HG02623 (cell line): ENCODE results near the gene MEI4.
"Not testable (repeated sequence)": the region's sequence is repeated elsewhere in the genome, so short reads cannot be mapped to it uniquely, and the experiment has no call there.

Experiments used
- ATAC-seq: cut with Tn5 transposase; IDR thresholded peaks from one replicate; pipeline ENCODE4 v1.9.1; 2021; ENCODE audit warnings: moderate library complexity; ENCODE audit not compliant: unreplicated experiment

Gene MEI4

DNA sequence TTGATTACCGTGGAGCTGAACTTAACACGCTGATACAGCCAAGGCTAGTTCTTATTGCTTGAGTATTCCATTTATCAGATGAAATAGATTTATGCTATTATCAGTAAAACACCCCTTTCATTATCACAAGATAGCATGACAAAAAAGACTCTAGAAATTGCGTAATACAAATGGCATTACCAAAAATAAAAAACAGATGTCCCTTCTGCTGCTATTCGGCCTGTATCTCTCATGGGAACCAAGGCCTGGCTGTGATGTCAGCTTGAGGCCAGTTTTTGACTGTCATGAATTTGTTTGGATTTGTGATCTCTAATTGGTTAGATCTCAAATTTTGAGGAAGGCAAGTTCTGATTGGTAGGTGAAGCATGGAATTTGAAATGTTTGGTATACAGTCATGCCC lies 25.2 kb downstream of the MEI4 start:
- ATAC-seq: no peak

DNA sequence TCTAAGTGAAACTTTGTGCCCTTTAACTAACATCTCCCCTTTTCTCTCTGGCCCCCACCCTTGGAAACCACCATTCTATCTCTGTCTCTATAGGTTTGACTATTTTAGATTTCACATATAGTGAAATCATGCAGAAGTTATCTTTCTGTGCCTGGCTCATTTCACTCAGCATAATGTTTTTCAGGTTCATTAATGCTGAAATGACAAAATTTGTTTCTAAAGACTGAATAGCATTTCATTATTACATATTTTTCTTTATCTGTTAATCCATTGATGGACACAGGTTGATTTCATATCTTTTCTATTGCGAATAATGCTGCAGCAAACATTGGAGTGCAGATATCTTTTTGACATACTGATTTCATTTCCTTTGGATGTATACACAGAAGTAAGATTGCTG lies 30.7 kb downstream of the MEI4 start:
- ATAC-seq: no peak

DNA sequence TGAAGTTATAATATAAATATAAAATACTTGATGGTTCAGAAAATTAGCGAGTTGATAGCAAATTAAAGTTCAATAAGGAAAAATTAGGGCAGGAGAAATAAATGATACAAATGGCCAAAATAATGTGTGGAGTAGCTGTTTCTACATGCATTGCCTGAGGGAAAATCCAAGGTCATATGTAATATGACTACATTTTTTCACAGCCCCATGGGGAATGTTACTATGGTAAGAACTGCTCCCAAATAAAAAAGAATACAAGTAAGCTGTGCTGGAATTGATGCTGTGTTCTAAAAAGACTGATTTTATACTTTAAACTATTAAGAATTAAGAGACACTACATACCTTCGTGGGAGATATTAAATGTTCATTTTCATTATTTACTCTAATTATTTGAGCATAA lies 34.1 kb downstream of the MEI4 start:
- ATAC-seq: no peak

DNA sequence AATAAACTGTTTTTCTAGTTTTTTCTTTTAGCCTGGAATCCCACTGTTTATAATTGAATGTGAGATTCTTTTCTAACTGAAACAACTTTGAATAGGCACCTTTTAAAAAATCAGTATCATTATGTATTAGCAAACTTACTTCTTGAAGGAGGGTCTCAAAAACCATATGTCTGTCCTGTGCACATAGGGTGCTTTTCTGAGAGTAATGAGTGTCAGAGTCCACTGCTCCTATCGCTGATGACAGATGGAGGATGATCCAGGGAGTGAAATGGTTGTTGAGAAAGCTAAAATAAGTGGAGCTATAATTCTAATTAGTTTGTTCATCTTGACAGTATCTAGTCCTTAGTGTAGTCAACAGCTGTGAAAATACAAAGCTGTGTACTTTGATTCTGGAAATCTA lies 35.8 kb downstream of the MEI4 start:
- ATAC-seq: no peak

DNA sequence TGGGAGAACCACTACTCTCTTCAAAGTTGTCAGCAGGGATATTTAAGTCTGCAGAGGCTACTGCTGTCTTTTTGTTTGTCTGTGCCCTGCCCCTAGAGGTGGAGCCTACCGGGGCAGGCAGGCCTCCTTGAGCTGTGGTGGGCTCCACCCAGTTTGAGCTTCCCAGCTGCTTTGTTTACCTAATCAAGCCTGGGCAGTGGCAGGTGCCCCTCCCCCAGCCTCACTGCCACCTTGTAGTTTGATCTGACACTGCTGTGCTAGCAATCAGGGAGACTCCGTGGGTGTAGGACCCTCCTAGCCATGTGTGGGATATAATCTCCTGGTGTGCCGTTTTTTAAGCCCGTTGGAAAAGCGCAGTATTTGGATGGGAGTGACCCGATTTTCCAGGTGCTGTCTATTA lies 47.3 kb downstream of the MEI4 start:
- not testable (repeated sequence) for ATAC-seq

DNA sequence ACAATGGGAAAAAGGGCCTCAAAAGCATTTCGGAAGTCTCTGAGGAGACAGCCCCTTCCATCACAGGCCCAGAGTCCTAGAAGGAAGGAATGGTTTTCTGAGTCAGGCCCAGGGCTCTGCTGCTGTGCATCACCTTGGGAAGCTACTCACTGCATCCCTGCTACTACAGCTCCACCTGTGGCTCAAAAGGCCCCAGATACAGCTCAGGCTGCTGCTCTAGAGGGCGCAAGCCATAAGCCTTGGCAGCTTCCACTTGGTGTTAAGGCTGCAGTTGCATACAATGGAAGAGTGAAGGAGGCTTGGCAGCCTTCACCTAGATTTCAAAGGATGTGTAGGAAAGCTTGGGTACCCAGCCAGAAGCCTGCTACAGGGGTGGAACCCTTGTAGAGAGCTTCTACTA lies 54.8 kb downstream of the MEI4 start:
- no peak for ATAC-seq

DNA sequence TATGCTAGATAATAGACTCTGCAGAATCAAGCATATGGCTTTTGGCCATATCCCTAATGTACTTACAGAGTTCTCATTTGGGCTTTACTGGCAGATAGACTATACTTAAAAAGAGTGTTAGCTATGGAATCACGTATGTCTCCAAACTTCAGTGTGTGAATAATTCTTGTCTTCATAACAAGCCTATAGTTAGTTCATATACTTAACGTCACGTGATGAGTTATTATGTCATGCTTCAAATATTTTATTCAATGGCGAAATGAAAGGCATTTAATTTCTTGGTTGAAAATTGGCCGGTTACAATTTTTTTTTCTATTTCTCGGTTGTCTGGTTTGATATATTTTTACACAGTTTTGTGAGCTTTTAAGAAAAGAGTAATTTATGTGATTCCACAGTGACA lies 62.7 kb downstream of the MEI4 start:
- ATAC-seq: no peak

DNA sequence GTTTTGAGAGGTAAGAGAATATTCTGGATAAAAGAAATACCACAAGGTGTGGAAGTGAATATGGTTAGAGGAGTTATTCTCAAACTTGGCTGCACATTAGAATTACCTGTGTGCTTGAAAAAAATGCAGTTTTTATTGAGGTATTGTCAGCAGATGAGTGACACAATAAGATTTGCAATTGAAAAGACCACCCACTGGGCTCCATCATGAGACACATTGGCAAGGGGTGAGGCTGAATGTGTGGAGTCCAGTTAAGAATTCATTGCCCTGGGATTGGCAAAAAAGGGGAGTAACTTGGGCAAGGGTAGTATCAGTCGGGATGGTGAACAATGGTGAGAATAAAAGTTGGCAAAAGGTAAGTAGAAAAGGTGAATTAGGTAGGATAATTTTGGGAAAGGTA lies 63.5 kb downstream of the MEI4 start:
- no peak for ATAC-seq

DNA sequence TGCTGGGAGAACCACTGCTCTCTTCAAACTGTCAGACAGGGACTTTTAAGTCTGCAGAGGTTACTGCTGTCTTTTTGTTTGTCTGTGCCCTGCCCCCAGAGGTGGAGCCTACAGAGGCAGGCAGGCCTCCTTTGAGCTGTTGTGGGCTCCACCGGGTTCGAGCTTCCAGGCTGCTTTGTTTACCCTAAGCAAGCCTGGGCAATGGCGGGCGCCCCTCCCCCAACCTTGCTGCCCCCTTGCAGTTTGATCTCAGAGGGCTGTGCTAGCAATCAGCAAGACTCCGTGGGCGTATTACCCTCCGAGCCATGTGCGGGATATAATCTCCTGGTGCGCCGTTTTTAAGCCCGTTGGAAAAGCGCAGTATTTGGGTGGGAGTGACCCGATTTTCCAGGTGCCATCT lies 83.2 kb downstream of the MEI4 start:
- not testable (repeated sequence) for ATAC-seq

DNA sequence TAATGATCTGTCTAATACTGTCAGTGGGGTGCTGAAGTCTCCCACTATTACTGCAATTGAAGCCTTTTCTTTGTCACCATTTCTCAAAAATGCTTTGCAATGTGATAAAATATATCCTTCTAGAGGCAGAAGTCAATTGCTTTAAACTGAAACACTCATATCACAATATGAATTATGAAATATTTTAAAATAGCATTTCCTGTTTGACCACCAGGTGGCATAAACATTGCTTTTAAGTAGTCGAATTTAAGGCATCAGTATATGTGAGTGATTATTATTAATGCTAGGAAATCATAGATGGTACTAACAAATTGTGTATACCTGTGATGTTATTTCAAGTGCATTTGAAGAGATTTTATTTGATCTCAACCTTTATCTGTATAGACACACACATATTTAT lies 87.5 kb downstream of the MEI4 start:
- no peak for ATAC-seq

DNA sequence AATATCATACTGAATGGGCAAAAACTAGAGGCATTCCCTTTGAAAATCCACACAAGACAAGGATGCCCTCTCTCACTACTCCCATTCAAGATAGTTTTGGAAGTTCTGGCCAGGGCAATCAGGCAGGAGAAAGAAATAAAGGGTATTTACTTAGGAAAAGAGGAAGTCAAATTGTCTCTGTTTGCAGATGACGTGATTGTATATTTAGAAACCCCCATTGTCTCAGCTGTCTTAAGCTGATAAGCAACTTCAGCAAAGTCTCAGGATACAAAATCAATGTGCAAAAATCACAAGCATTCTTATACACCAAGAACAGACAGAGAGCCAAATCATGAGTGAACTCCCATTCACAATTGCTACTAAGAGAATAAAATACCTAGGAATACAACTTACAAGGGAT lies 99.3 kb downstream of the MEI4 start:
- not testable (repeated sequence) for ATAC-seq

DNA sequence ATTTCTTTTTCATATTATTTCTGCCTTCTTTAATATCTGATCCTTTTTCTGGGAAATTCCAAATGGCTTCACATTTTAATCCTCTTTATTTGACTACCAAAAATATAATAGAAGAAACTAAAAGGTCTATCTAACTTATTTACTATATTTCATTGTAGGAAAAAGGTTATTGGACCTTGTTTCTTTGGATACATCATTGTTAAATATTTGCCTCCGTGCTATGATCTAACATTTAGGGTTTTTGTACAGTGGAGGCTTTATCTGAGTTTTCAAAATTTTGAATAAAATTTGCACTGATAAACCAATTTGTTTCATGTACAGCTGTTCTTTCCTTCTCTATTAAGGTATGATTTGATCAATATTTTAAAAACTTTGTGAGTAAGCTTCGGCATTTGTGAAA lies 109.5 kb downstream of the MEI4 start:
- ATAC-seq: no peak

DNA sequence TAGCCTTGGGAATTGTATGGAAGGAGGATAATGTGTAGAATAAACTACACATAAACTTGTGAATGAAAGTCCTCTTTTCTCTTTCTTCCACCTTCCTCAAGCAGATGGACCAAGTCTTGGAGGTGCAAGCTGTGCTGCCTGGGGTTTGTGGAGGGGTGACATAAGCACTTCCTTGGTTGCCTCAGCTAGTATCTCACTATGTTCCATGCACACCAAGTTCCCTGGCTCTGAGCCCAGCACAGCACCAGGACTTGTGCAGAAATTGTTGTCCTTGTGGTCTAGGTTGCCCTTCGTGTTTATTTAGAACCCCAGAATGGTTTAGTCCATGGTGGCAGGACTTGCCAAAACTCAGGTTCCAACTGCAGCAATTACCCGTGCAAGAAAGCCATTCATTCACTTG lies 110.3 kb downstream of the MEI4 start:
- ATAC-seq: no peak

DNA sequence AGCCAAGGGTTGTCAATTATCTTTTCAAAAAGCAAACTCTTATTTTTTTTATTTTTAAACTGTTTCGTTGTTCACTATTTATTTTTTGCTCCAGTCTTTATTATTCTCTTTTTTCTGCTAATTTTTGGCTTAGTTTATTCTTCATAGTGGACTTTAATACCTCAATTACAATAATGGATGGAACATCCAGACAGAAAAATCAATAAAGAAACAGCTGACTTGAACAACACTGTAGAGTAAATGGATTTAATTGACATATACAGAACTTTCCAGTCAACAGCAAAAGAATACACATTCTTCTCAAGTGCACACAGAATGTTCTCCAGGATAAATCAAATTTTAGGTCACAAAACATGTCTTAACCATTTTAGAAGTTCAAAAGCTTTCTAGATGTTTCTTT lies 111.5 kb downstream of the MEI4 start:
- ATAC-seq: no peak

DNA sequence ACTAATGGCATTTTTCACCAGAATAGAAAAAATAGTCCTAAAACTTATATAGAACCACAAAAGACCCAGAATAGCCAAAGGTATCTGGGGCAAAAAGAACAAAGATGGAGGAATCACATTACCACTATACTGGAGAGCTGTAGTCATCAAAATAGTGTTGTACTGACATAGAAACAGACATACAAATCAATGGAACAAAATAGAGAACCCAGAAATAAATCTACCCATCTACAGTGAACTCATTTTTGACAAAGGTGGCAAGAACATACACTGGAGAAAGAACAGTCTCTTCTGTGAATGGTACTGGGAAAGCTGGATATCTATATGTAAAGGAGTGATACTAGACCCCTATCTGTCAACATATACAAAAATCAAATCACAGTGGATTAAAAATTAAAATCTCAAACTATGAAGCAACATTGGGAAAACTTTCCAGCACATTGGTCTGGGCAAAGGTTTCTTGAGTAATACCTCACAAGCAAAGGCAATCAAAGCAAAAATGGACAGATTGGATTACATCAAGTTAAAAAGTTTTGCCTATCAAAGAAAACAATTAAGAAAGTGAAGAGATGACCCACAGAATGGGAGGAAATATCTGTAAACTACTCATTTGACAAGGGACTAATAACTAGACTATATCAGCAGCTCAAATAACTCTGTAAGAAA lies 120.5 kb downstream of the MEI4 start:
- no peak for ATAC-seq

DNA sequence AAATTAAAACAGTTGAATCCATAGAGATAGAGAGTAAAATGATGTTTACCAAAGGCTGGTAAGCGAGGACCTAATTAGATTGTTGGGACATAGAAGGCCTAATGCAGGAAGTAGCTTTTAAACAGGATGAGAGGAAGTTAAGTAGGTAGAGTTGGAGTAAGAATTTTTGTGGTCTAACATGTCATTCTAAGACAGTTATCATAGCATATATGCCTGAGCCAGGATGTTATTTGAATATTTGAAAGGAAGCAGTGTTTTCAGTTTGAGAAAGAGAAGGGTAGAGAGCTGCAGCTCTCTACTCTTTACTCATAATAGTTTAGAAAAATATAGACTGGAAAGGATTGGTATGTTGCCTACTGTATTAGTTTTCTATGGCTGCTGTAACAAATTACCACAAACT lies 121.6 kb downstream of the MEI4 start:
- no peak for ATAC-seq

DNA sequence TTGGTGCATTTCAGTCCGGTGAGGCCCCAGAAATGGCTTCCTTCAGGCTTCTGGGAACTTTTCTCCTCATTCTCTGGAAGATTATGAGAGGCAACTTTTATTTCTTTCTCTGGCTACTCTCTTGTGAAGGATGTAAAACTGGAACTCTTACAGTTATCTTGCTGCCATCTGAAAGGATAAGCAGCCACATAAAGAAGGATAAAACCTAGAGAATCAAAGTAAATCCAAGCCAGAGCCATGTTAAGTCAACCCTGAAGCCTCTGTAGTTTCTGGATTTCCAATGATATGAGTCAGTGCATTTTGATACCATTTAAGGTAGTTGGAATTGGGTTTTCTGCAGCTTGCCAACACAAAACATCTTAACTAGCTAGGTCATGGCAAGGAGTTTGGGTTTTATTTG lies 123.6 kb downstream of the MEI4 start:
- ATAC-seq: no peak

DNA sequence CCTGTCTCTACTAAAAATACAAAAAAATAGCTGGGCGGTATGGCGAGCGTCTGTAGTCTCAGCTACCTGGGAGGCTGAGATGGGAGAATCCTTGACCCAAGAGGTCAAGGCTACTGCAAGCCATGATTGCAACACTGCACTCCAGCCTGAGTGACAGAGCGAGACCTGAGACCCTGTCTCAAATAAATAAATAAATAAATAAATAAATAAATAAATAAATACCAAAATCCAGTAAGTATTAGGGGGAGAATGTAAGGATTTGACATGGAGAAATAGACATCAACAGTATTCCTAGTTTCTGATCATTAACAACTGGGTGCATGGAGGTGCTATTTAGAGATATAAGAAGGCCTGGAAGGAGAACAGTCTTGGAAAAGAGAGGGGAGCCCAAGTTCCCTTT lies 125.7 kb downstream of the MEI4 start:
- ATAC-seq: no peak

DNA sequence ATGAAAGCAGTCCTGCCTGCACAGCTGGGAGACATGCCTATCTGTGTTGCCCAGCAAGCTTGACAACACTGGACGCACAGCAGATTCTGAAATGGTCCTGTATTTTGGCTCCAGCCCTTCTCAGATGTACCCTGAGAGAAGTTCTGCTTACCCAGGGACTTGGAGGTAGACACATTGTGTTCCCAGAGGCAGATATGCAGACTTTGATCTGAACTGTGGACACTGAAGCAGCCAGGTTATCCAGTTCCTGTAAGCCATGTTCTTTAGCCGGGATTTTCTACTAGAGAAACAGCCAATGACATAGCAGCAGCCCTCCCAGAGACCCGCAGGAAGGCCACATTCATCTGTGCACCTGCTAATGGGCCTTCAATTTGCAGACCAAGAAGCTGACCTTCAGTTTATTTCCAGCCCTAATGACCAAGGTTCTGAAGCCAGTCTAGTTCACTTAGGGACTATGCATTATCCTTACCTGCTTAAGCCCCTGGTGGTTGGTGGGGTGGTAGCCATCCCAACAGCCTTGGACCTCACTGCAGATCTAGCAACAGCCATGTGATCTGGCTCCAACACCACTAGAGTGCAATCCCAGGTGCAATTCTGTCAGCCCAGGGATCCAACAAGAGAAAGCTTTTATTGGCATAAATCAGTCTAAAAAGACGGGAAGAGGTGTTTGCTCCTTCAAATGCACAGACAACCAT lies 134.2 kb downstream of the MEI4 start:
- ATAC-seq: no peak

DNA sequence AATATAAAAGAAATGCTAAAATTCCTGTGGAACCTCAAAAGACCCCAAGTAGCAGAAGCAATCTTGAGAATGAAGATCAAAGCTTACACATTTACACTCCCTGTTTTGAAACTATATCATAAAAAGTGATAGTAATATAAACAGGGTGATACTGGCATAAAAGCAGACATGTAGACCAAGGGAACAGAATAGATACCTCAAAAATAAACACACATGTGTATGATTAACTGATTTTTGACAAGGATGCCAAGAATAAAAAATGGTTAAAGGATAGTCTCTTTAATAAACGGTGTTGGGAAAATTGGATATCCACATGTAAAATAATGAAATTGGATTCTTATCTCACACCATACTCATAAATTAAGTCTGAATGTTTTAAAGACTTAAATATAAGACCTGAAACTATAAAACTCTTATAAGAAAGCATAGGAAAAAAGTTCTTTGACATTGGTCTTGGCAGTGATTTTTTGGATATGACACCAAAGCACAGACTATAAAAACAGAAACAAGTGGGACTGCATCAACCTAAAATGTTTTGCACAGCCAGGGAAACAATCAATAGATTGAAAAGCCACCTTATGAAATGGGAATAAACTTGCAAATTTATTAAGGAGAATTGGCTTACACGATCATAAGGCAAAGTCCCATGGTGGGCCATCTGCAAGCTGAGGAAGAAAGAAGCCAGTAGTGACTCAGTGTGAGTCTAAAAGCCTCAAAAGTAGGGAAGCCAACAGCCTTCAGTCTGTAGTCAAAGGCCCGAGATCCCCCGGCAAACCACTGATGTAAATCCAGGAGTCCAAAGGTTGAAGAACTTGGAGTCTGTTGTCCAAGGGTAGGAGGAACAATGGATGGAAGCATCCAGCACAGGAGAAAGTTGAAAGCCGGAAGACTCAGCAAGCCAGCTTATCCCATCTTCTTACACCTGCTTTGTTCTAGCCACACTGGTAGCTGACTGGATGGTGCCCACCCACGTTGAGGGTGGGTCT lies 144.3 kb downstream of the MEI4 start:
- ATAC-seq: no peak

DNA sequence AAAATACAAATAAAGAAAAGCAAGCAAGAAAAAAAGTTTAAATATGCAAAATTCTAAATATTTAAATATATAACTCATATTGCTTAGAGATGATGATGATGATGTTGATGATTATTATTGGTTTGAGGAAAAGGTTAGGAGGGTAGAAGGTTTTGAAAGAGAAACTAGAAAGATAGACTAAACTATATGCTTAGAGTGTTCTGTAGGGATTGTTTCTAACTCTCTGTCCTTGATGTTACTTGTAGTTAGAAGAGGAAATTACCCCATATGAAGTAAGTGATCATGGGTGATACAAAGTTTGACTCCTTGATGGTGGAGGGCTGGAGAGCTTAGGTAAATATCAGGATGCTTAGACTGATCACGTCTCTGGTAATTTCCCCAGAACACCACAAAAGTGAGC lies 159.5 kb downstream of the MEI4 start:
- ATAC-seq: no peak

DNA sequence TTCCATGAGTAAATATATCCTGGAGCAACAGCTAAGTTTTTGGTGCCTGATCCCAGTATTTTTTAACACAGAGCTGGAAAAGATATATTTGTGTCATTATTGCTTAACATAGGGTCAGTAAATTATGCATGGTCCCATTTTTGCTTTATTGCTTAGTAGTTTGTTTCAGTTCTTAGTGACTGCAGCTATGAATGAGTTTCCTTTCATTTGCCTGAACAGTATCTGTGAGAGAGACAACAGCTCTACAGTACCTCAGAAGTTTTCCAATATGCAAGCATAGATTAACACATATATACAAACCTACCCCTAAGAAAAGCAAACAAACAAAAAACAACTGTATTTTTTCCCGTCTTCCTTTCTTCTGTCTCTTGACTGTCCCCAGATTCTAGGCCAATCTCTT lies 160.3 kb downstream of the MEI4 start:
- no peak for ATAC-seq
